K562 (cell line): ENCODE results near the gene WAS.
A peak's percentile ranks its signal among the peaks of the same experiment; 100 is the strongest.

Experiments used
- BRCA1 ChIP-seq, 2 experiments: fragments of 450-650 bp in 1 of 2; sonication (generic) in 1 of 2; formaldehyde crosslinking in 1 of 2; IDR thresholded peaks; 2 replicates each; pipeline versions ENCODE4 v1.5.0 to v1.6.1; 2017 to 2020; ENCODE audit warnings: mild to moderate bottlenecking in 1 of 2, missing genetic modification reagents in 1 of 2
- BRF2 ChIP-seq: IDR thresholded peaks from 3 replicates; pipeline ENCODE4 v1.6.1; 2011; ENCODE audit warnings: borderline replicate concordance, mild to moderate bottlenecking; ENCODE audit not compliant: insufficient read length, insufficient read depth
- CHD2 ChIP-seq: IDR thresholded peaks from 2 replicates; pipeline ENCODE4 v1.6.1; 2011; ENCODE audit warnings: low read depth, low read length
- E2F6 ChIP-seq, 2 experiments: IDR thresholded peaks; 2 replicates each; pipeline ENCODE4 v1.6.1; 2011; ENCODE audit warnings: borderline replicate concordance in 1 of 2, control low read depth in 1 of 2, low read depth in 1 of 2, low read length in 1 of 2, mild to moderate bottlenecking in 1 of 2, mixed read lengths in 1 of 2, moderate library complexity in 1 of 2; ENCODE audit not compliant: insufficient read depth in 1 of 2, insufficient read length in 1 of 2, poor library complexity in 1 of 2, severe bottlenecking in 1 of 2; ENCODE audit errors: extremely low read depth in 1 of 2
- ESRRB ChIP-seq: fragments of 250-450 bp; sonication (Bioruptor Pico); IDR thresholded peaks from 2 replicates; pipeline ENCODE4 v1.5.0; 2020; ENCODE audit warnings: mild to moderate bottlenecking, moderate library complexity, borderline replicate concordance
- FOS ChIP-seq: IDR thresholded peaks from 3 replicates; pipeline ENCODE4 v1.6.1; 2011; ENCODE audit not compliant: insufficient read length; ENCODE audit errors: extremely low read depth
- PKNOX1 ChIP-seq: fragments of 450-650 bp; IDR thresholded peaks from 2 replicates; pipeline ENCODE4 v1.6.1; 2016
- REST ChIP-seq, 2 experiments: fragments of 450-650 bp; formaldehyde crosslinking in 1 of 2; IDR thresholded peaks; 2 replicates each; pipeline versions ENCODE4 v1.4.0 to v1.6.1; 2014 to 2020; ENCODE audit warnings: mild to moderate bottlenecking in 2 of 2, borderline replicate concordance in 1 of 2, low read depth in 1 of 2
- ZBTB5 ChIP-seq: fragments of 450-650 bp; IDR thresholded peaks from 2 replicates; pipeline ENCODE4 v1.6.1; 2017; ENCODE audit warnings: antibody characterized with exemption
- ZC3H4 ChIP-seq: sonication (generic); formaldehyde crosslinking; IDR thresholded peaks from 2 replicates; pipeline ENCODE4 v1.9.0; 2021; ENCODE audit warnings: missing genetic modification reagents, borderline replicate concordance

- no peak for TF ChIP-seq CHD2
- no peak for TF ChIP-seq BRCA1 (IDR thresholded peaks at IDR 0.05)
- TF ChIP-seq BRCA1 (CRISPR knock-in tag; IDR thresholded peaks at IDR 0.05): no peak
- no peak for TF ChIP-seq ZC3H4
- no peak for TF ChIP-seq BRF2
- TF ChIP-seq ESRRB (CRISPR knock-in tag): no peak
- peak; percentile 60; the same call in 1 of the 2 replicates for TF ChIP-seq PKNOX1
- TF ChIP-seq E2F6 (IDR thresholded peaks at IDR 0.05; ENCODE audit: borderline replicate concordance in 1 of 2, extremely low read depth in 1 of 2, insufficient read depth in 1 of 2, insufficient read length in 1 of 2, low read depth in 1 of 2, low read length in 1 of 2, poor library complexity in 1 of 2, severe bottlenecking in 1 of 2): no peak
- no peak for TF ChIP-seq ZBTB5
- TF ChIP-seq REST (IDR thresholded peaks at IDR 0.05; ENCODE audit: borderline replicate concordance): no peak; the same call in 1 of the 2 replicates
- TF ChIP-seq REST (CRISPR knock-in tag; IDR thresholded peaks at IDR 0.05; ENCODE audit: low read depth): no peak
- no peak for TF ChIP-seq FOS
Observed at GRCh38 chrX:48694776-48695533, 11.4 kb downstream of the WAS start.
